ENCODE measurements around the gene SPDYE1.

- TF ChIP-seq CTCF (IDR thresholded peaks at IDR 0.05) (no peak), POLR2A (IDR thresholded peaks at IDR 0.05) (no peak)
Observed at GRCh38 chr7:44043902-44044301, 46.2 kb downstream of the SPDYE1 start.

All from uterus (tissue), 2 donors.